Osteoblast (primary cell): ENCODE results near the gene OR52H1. TPM values are rescaled to one million over a fixed set of nuclear protein-coding genes. Genes with fewer than 3 reads are reported as not detected.

Experiments
- DNase-seq: peaks from one replicate; pipeline ENCODE4 v3.0.0; 2011; ENCODE audit warnings: low spot score, mixed read lengths; ENCODE audit not compliant: insufficient read length; ENCODE audit errors: missing footprints
- H2AFZ ChIP-seq: 2 replicates; pipeline ENCODE4 v1.6.0; 2011; ENCODE audit warnings: mild to moderate bottlenecking, low read length
- H3K27ac ChIP-seq: 2 replicates; pipeline ENCODE4 v1.5.1; 2011; ENCODE audit warnings: mild to moderate bottlenecking, low read depth, low read length, moderate library complexity
- H3K27me3 ChIP-seq: 2 replicates; pipeline ENCODE4 v1.6.0; 2012; ENCODE audit warnings: mild to moderate bottlenecking, control low read depth, inconsistent platforms, low read length, moderate library complexity; ENCODE audit not compliant: insufficient read depth
- H3K36me3 ChIP-seq: 2 replicates; pipeline ENCODE4 v1.5.1; 2011; ENCODE audit warnings: mild to moderate bottlenecking, low read length, control low read depth, moderate library complexity; ENCODE audit not compliant: insufficient read depth
- H3K4me1 ChIP-seq: 2 replicates; pipeline ENCODE4 v1.5.1; 2011; ENCODE audit warnings: mild to moderate bottlenecking, low read length, control low read depth, moderate library complexity; ENCODE audit not compliant: insufficient read depth
- H3K4me2 ChIP-seq: 2 replicates; pipeline ENCODE4 v1.6.0; 2011; ENCODE audit warnings: mild to moderate bottlenecking, low read length; ENCODE audit not compliant: insufficient read depth
- H3K4me3 ChIP-seq: fragments of 200-600 bp; sonication (generic); 3 replicates; pipeline ENCODE4 v1.5.1; 2012; ENCODE audit warnings: mild to moderate bottlenecking, low read length, inconsistent platforms; ENCODE audit not compliant: insufficient read depth
- H3K79me2 ChIP-seq: 2 replicates; pipeline ENCODE4 v1.6.0; 2012; ENCODE audit warnings: mild to moderate bottlenecking, low read length, control low read depth, inconsistent platforms; ENCODE audit not compliant: insufficient read depth
- H3K9me3 ChIP-seq: 2 replicates; pipeline ENCODE4 v1.5.1; 2011; ENCODE audit warnings: low read depth, low read length, control low read depth
- H4K20me1 ChIP-seq: 2 replicates; pipeline ENCODE4 v1.6.0; 2012; ENCODE audit warnings: mild to moderate bottlenecking, low read length, control low read depth; ENCODE audit not compliant: insufficient read depth
- total RNA-seq: library from RNA; depleted of rRNA; stranded (reverse); fragments of >200 nt; gene quantifications from 2 replicates; pipeline ENCODE4 v1.2.3, GENCODE V29; 2012
- TF ChIP-seq, protein P1 (sequence below): IDR thresholded peaks from 2 replicates; pipeline ENCODE4 v1.5.1; 2011; ENCODE audit warnings: mild to moderate bottlenecking, low read depth, low read length, moderate library complexity; ENCODE audit errors: extremely low read depth

Gene OR52H1
- total RNA-seq, 1 donor, result 0.36 TPM

DNA sequence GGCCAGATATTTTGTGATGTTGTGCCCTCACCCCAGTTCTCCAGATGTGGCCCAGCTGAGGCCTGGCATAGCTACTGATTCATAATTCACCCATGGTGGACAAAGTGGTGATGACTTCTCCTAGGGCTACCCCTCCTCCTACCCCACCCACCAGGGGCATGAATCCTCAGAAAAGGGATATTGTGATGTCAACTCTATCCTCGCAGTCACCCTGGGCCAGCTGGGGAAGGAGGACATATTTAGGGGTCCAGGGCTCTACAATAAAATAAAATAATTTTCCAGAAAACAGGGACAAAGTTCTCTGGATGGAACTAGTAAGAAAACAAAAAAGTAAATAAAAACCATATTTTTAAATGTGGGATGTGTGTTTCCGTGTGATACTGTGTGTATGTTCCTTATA, 31.7 kb downstream of the OR52H1 start, which contains the start of gene UBQLNL:
UBQLNL (minus strand) TSS at position 101 of the 400 bp plus-strand sequence. CDS start 258 bp downstream, outside the sequence.
- no peaks in the 10 kb centered on the region for H3K4me1 ChIP-seq
- TF ChIP-seq, protein P1, sequence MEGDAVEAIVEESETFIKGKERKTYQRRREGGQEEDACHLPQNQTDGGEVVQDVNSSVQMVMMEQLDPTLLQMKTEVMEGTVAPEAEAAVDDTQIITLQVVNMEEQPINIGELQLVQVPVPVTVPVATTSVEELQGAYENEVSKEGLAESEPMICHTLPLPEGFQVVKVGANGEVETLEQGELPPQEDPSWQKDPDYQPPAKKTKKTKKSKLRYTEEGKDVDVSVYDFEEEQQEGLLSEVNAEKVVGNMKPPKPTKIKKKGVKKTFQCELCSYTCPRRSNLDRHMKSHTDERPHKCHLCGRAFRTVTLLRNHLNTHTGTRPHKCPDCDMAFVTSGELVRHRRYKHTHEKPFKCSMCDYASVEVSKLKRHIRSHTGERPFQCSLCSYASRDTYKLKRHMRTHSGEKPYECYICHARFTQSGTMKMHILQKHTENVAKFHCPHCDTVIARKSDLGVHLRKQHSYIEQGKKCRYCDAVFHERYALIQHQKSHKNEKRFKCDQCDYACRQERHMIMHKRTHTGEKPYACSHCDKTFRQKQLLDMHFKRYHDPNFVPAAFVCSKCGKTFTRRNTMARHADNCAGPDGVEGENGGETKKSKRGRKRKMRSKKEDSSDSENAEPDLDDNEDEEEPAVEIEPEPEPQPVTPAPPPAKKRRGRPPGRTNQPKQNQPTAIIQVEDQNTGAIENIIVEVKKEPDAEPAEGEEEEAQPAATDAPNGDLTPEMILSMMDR, result no peak

DNA sequence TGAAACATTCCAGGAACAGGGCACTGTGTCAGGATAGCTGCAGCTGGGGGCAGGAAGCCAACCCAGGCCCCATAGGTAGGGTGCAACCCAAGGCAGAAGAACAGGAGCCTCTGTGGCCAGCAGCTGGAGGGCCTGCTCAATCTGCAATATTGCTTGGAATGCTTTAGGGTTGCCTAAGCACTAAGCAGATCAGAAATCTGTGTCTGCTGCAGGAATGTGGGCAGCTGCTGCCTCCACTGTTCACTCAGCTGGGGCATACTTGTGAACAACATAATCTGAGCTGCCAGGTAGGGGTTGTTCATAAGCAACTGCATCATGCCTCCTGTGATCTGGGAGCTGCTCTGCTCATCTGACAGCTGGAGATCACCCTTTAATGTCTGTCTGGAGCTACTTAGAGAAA, 33.5 kb downstream of the OR52H1 start:
- Histone ChIP-seq H3K27ac (no peak overlapping the region), H3K27me3 (no peaks in the 10 kb centered on the region), H3K4me2 (no peak overlapping the region), H3K36me3 (no peaks in the 10 kb centered on the region), H2AFZ (no peak overlapping the region), H3K9me3 (no peaks in the 10 kb centered on the region), H3K4me1 (no peaks in the 10 kb centered on the region), H4K20me1 (no peaks in the 10 kb centered on the region), H3K4me3 (no peak overlapping the region), H3K79me2 (no peaks in the 10 kb centered on the region)
- DNase-seq, result no peak
- TF ChIP-seq, protein P1, result no peak

More for the DNA sequence above, 31.7 kb downstream of the OR52H1 start, which contains the start of gene UBQLNL:
- H3K27ac ChIP-seq, result no peak within 1 kb of the TSS
- no peaks in the 10 kb centered on the region for H3K36me3 ChIP-seq
- no peak for DNase-seq
- no peaks in the 10 kb centered on the region for H3K79me2 ChIP-seq
- H3K4me3 ChIP-seq, result no peak within 1 kb of the TSS
- H4K20me1 ChIP-seq, result no peaks in the 10 kb centered on the region
- no peaks in the 10 kb centered on the region for H3K9me3 ChIP-seq
- H3K4me2 ChIP-seq, result no peak within 1 kb of the TSS
- no peaks in the 10 kb centered on the region for H3K27me3 ChIP-seq
- H2AFZ ChIP-seq, result no peak within 1 kb of the TSS

DNA sequence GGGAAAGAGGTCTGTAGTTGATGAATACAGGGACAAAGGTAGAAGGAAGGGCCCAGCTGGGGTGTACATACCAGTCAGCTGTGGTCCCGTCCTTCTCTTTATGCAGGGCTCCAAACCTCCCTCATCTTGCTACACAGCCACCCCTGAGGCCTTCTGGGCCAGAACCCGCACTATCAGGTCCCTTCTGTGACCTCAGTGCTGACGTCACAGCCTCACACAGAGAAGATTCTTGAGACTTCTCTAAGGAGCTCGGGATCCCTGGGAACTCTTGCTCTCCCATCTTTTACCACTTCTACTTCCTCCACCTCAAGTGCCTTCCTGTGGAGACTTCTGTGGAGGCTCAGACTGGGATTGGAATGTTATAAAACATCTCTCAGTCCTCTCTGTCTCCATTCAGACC, 38.5 kb downstream of the OR52H1 start, which contains the start of gene UBQLN3:
UBQLN3 (minus strand) TSS at position 155 of the 400 bp plus-strand sequence. CDS start 399 bp downstream, outside the sequence.
- DNase-seq, result no peak
- H3K27ac ChIP-seq, result no peak within 1 kb of the TSS
- no peaks in the 10 kb centered on the region for H3K36me3 ChIP-seq
- no peak within 1 kb of the TSS for H2AFZ ChIP-seq
- no peak within 1 kb of the TSS for H3K4me3 ChIP-seq
- H3K4me2 ChIP-seq, result no peak within 1 kb of the TSS
- TF ChIP-seq, protein P1, result no peak
- no peaks in the 10 kb centered on the region for H4K20me1 ChIP-seq
- no peaks in the 10 kb centered on the region for H3K79me2 ChIP-seq
- H3K9me3 ChIP-seq, result no peaks in the 10 kb centered on the region
- H3K4me1 ChIP-seq, result no peaks in the 10 kb centered on the region
- H3K27me3 ChIP-seq, result no peaks in the 10 kb centered on the region

DNA sequence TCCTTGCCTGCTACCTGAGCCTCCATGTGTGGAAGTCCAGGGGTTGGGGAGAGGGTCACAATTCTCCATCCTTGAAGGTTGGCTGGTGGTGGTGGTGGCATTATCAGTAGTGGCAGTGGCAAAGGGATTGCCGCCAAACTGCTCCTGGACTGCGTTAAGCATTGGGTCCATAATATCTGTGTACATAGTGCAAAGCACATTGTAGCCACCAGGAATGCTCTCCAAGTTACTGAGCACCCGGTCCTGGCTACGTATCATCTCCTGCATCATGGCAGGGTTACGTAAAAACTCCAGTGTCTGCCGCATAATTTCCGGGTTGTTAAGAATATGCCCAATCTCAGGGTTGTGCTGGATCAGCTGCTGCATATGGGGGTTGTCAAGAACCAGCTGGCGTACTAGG, 39.7 kb downstream of the OR52H1 start:
- Histone ChIP-seq H3K9me3 (no peaks in the 10 kb centered on the region), H3K27ac (no peak overlapping the region), H4K20me1 (no peaks in the 10 kb centered on the region), H3K27me3 (no peaks in the 10 kb centered on the region), H3K79me2 (no peaks in the 10 kb centered on the region), H3K4me1 (no peaks in the 10 kb centered on the region), H3K4me2 (no peak overlapping the region), H2AFZ (no peak overlapping the region), H3K4me3 (no peak overlapping the region), H3K36me3 (no peaks in the 10 kb centered on the region)
- TF ChIP-seq, protein P1, result no peak
- no peak for DNase-seq
